Ishikawa (cell line): Measurements from ENCODE around the gene KIFC3.

Experiments
- CEBPB ChIP-seq: IDR thresholded peaks from 2 replicates; pipeline ENCODE4 v1.6.1; 2012
- CREB1 ChIP-seq: IDR thresholded peaks from 2 replicates; pipeline ENCODE4 v1.6.1; 2012; ENCODE audit warnings: low read depth
- EGR1 ChIP-seq: IDR thresholded peaks from 2 replicates; pipeline ENCODE4 v1.6.1; 2012
- RAD21 ChIP-seq: IDR thresholded peaks from 2 replicates; pipeline ENCODE4 v1.6.1; 2012; ENCODE audit warnings: low read depth

DNA sequence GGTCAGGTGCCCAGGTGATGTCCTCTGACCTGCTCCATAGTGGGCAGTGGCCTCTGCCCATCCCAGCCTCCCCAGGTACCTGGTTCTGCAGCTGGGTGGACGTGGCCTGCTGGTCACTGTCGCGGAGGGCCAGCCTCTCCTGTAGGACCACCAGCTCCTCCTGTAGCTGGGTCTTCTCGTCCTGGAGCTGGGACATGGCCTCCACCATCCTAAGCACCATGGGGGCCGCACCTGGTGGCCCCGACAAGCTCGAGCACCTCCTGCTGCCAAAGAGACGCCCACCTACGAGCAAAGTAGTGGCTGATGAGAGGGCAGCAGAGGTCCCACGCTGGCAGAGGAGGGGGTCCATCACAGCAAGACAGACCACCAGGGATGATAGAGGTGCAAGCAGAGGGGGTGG lies 16.9 kb downstream of the KIFC3 start:
- TF ChIP-seq RAD21 (no peak), EGR1 (no peak), CEBPB (no peak), CREB1 (no peak)
